Left ventricle myocardium inferior (tissue), 1 donor: Measurements from ENCODE around the gene KATNIP. TPM values are rescaled to one million over a fixed set of nuclear protein-coding genes. Genes with fewer than 3 reads are reported as not detected.

Source experiments
- DNase-seq: peaks from one replicate; pipeline ENCODE4 v3.0.0-alpha.2; 2020
- H3K27ac ChIP-seq: fragments of 200-600 bp; replicated peaks from 2 replicates; pipeline ENCODE4 v1.8.0; 2021
- H3K27me3 ChIP-seq: fragments of 200-600 bp; 2 replicates; pipeline ENCODE4 v1.8.0; 2021; ENCODE audit warnings: low read depth
- H3K36me3 ChIP-seq: fragments of 200-600 bp; 2 replicates; pipeline ENCODE4 v1.8.0; 2021
- H3K4me1 ChIP-seq: fragments of 200-600 bp; 2 replicates; pipeline ENCODE4 v1.8.0; 2021
- H3K4me3 ChIP-seq: fragments of 200-600 bp; 2 replicates; pipeline ENCODE4 v1.8.0; 2021; ENCODE audit warnings: mild to moderate bottlenecking, moderate library complexity
- H3K9me3 ChIP-seq: fragments of 200-600 bp; replicated peaks from 2 replicates; pipeline ENCODE4 v1.8.0; 2021
- CTCF ChIP-seq: fragments of 200-600 bp; IDR thresholded peaks from 2 replicates; pipeline ENCODE4 v1.8.0; 2021; ENCODE audit warnings: antibody characterized with exemption, mild to moderate bottlenecking, borderline replicate concordance
- intact Hi-C: fragments of 100-400 bp; cut with micrococcal nuclease; formaldehyde crosslinking; loops from one replicate; pipeline ENCODE4 v1.11.0; 2022
- total RNA-seq: library from RNA; stranded (reverse); fragmentation: NEBNext Ultra II Directional; extraction: Animal tissue kit (Norgen Biotek cat#: 25700); gene quantifications from one replicate; pipeline ENCODE4 v1.2.1, GENCODE V29; 2021
- donor health status: DM: no; HTN: yes; CAD: no; lungs with severe emphysema.

The KATNIP gene
- total RNA-seq, 1 donor from 2014 or later = 12.0 TPM

GRCh38 chr16:27595993-27596392 lies 46.0 kb downstream of the KATNIP start:
- no peaks in the 10 kb centered on the region for H3K27me3 ChIP-seq
- DNase-seq = no peak
- H3K36me3 ChIP-seq = peaks cover 3% of the 10 kb centered on the region
- H3K4me1 ChIP-seq = peaks cover 4% of the 10 kb centered on the region
- H3K4me3 ChIP-seq = no peak overlapping the region
- no peaks in the 10 kb centered on the region for H3K9me3 ChIP-seq
- intact Hi-C loops = no loop called here
- TF ChIP-seq CTCF = no peak
- no peak overlapping the region for H3K27ac ChIP-seq

GRCh38 chr16:27596411-27596810 lies 46.5 kb downstream of the KATNIP start:
- DNase-seq = no peak
- no peaks in the 10 kb centered on the region for H3K9me3 ChIP-seq
- H3K27ac ChIP-seq = no peak overlapping the region
- TF ChIP-seq CTCF = no peak
- H3K36me3 ChIP-seq = peaks cover 3% of the 10 kb centered on the region
- H3K4me3 ChIP-seq = no peak overlapping the region
- H3K27me3 ChIP-seq = no peaks in the 10 kb centered on the region
- H3K4me1 ChIP-seq = peaks cover 4% of the 10 kb centered on the region
- intact Hi-C loops = no loop called here

- no peak for DNase-seq
- Histone ChIP-seq H3K9me3 (no peaks in the 10 kb centered on the region), H3K27me3 (no peaks in the 10 kb centered on the region), H3K27ac (no peak overlapping the region), H3K4me3 (no peak overlapping the region), H3K4me1 (peaks cover 4% of the 10 kb centered on the region), H3K36me3 (peaks cover 3% of the 10 kb centered on the region)
- no peak for TF ChIP-seq CTCF
- intact Hi-C loops = no loop called here
Measured at GRCh38 chr16:27597361-27597760, 47.4 kb downstream of the KATNIP start.

- intact Hi-C loops = no loop called here
- peaks cover 3% of the 10 kb centered on the region for H3K36me3 ChIP-seq
Measured at GRCh38 chr16:27598220-27598619, 48.3 kb downstream of the KATNIP start.

GRCh38 chr16:27598931-27599565 lies 49.1 kb downstream of the KATNIP start:
- Histone ChIP-seq H3K36me3 (no peaks in the 10 kb centered on the region), H3K9me3 (no peaks in the 10 kb centered on the region), H3K4me1 (peaks cover 4% of the 10 kb centered on the region), H3K27me3 (no peaks in the 10 kb centered on the region), H3K27ac (no peak overlapping the region), H3K4me3 (no peak overlapping the region)
- DNase-seq = no peak
- intact Hi-C loops = no loop called here
- no peak for TF ChIP-seq CTCF

More at GRCh38 chr16:27598220-27598619, 48.3 kb downstream of the KATNIP start:
- Histone ChIP-seq H3K27me3 (no peaks in the 10 kb centered on the region), H3K4me3 (no peak overlapping the region), H3K4me1 (peaks cover 4% of the 10 kb centered on the region), H3K27ac (no peak overlapping the region), H3K9me3 (no peaks in the 10 kb centered on the region)
- no peak for DNase-seq
- TF ChIP-seq CTCF = no peak
